Measurements from ENCODE around the gene TSC22D1. TPM values are rescaled to one million over a fixed set of nuclear protein-coding genes. Genes with fewer than 3 reads are reported as not detected.
"Not testable (repeated sequence)": the region's sequence is repeated elsewhere in the genome, so short reads cannot be mapped to it uniquely, and the experiment has no call there.

Gene TSC22D1
- total RNA-seq, 1 donor = 173 TPM

DNA sequence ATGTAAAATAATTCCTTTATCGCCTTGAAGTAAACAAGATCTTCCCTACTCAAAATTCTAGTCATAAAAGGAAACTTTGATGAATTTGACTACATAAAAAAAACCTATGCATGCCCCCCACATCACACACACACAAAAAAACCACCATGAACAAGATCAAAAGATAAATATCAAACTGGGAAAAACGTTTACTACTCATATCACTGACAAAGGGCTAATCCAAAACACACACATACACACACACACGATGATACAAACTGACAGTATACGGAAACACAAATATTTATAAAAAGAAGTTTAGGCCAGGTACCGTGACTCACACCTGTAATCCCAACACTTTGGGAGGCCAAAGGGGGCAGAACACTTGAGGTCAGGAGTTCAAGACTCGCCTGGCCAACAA is 61.9 kb downstream of the TSC22D1 start:
- Histone ChIP-seq H3K9me3 (ENCODE audit: low read depth, low read length) (no peaks in the 10 kb centered on the region), H3K4me1 (ENCODE audit: insufficient read depth, low read length) (no peaks in the 10 kb centered on the region), H3K27me3 (ENCODE audit: insufficient read depth, low read length) (no peaks in the 10 kb centered on the region), H3K27ac (ENCODE audit: low read depth, low read length) (no peak overlapping the region), H4K20me1 (ENCODE audit: insufficient read depth, low read length) (no peaks in the 10 kb centered on the region), H3K4me2 (ENCODE audit: insufficient read depth, low read length) (no peak overlapping the region), H3K79me2 (ENCODE audit: insufficient read depth, low read length) (peaks cover 9% of the 10 kb centered on the region), H3K4me3 (ENCODE audit: insufficient read depth, low read length) (no peak overlapping the region), H2AFZ (ENCODE audit: low read length) (no peak overlapping the region), H3K36me3 (ENCODE audit: insufficient read depth, low read length) (peaks cover 24% of the 10 kb centered on the region)
- TF ChIP-seq, protein P1, sequence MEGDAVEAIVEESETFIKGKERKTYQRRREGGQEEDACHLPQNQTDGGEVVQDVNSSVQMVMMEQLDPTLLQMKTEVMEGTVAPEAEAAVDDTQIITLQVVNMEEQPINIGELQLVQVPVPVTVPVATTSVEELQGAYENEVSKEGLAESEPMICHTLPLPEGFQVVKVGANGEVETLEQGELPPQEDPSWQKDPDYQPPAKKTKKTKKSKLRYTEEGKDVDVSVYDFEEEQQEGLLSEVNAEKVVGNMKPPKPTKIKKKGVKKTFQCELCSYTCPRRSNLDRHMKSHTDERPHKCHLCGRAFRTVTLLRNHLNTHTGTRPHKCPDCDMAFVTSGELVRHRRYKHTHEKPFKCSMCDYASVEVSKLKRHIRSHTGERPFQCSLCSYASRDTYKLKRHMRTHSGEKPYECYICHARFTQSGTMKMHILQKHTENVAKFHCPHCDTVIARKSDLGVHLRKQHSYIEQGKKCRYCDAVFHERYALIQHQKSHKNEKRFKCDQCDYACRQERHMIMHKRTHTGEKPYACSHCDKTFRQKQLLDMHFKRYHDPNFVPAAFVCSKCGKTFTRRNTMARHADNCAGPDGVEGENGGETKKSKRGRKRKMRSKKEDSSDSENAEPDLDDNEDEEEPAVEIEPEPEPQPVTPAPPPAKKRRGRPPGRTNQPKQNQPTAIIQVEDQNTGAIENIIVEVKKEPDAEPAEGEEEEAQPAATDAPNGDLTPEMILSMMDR (IDR thresholded peaks at IDR 0.05; ENCODE audit: extremely low read depth, low read depth, low read length) = no peak
- no peak for DNase-seq (ENCODE audit: insufficient read length, low spot score, missing footprints)

DNA sequence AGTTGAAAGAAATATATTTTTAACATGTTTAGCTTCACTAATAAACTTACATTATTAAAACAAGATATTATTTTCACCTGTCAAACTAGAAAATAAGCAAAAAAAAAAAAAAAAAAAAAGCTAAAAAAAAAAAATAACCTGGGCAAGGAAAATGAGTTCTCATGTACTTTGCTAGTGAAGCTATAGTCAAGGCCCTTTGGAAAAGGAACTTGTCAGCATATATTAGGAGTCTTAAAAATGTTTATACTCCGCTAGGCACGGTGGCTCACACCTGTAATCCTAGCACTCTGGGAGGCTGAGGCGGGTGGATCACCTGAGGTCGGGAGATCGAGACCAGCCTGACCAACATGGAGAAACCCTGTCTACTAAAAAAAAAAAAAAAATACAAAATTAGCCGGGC is 66.3 kb downstream of the TSC22D1 start:
- not testable (repeated sequence) for H3K4me2 ChIP-seq (ENCODE audit: insufficient read depth, low read length); DNase-seq (ENCODE audit: insufficient read length, low spot score, missing footprints); H2AFZ ChIP-seq (ENCODE audit: low read length)

GRCh38 chr13:44508562-44509077 is 67.5 kb downstream of the TSC22D1 start:
- DNase-seq (ENCODE audit: insufficient read length, low spot score, missing footprints) = no peak
- no peaks in the 10 kb centered on the region for H3K9me3 ChIP-seq (ENCODE audit: low read depth, low read length)
- no peaks in the 10 kb centered on the region for H3K4me1 ChIP-seq (ENCODE audit: insufficient read depth, low read length)
- H2AFZ ChIP-seq (ENCODE audit: low read length) = no peak overlapping the region
- H3K27ac ChIP-seq (ENCODE audit: low read depth, low read length) = no peak overlapping the region
- H3K36me3 ChIP-seq (ENCODE audit: insufficient read depth, low read length) = peaks cover 5% of the 10 kb centered on the region
- no peak overlapping the region for H3K4me2 ChIP-seq (ENCODE audit: insufficient read depth, low read length)
- no peak overlapping the region for H3K4me3 ChIP-seq (ENCODE audit: insufficient read depth, low read length)
- H4K20me1 ChIP-seq (ENCODE audit: insufficient read depth, low read length) = no peaks in the 10 kb centered on the region
- H3K27me3 ChIP-seq (ENCODE audit: insufficient read depth, low read length) = no peaks in the 10 kb centered on the region
- H3K79me2 ChIP-seq (ENCODE audit: insufficient read depth, low read length) = peaks cover 17% of the 10 kb centered on the region
- TF ChIP-seq, protein P1 (IDR thresholded peaks at IDR 0.05; ENCODE audit: extremely low read depth, low read depth, low read length) = no peak

More for the DNA sequence above, 66.3 kb downstream of the TSC22D1 start:
- Histone ChIP-seq H3K36me3 (ENCODE audit: insufficient read depth, low read length) (peaks cover 12% of the 10 kb centered on the region), H3K79me2 (ENCODE audit: insufficient read depth, low read length) (peaks cover 17% of the 10 kb centered on the region)
- not testable (repeated sequence) for H4K20me1 ChIP-seq (ENCODE audit: insufficient read depth, low read length); H3K27me3 ChIP-seq (ENCODE audit: insufficient read depth, low read length); H3K4me3 ChIP-seq (ENCODE audit: insufficient read depth, low read length); H3K4me1 ChIP-seq (ENCODE audit: insufficient read depth, low read length); H3K27ac ChIP-seq (ENCODE audit: low read depth, low read length); H3K9me3 ChIP-seq (ENCODE audit: low read depth, low read length)

- Histone ChIP-seq H3K27ac (ENCODE audit: low read depth, low read length) (no peak overlapping the region), H4K20me1 (ENCODE audit: insufficient read depth, low read length) (no peaks in the 10 kb centered on the region), H3K27me3 (ENCODE audit: insufficient read depth, low read length) (no peaks in the 10 kb centered on the region), H3K4me3 (ENCODE audit: insufficient read depth, low read length) (no peak overlapping the region), H3K9me3 (ENCODE audit: low read depth, low read length) (no peaks in the 10 kb centered on the region), H3K36me3 (ENCODE audit: insufficient read depth, low read length) (peaks cover 2% of the 10 kb centered on the region), H3K79me2 (ENCODE audit: insufficient read depth, low read length) (peaks cover 15% of the 10 kb centered on the region), H3K4me2 (ENCODE audit: insufficient read depth, low read length) (no peak overlapping the region), H3K4me1 (ENCODE audit: insufficient read depth, low read length) (no peaks in the 10 kb centered on the region), H2AFZ (ENCODE audit: low read length) (no peak overlapping the region)
- TF ChIP-seq, protein P1 (IDR thresholded peaks at IDR 0.05; ENCODE audit: extremely low read depth, low read depth, low read length) = no peak
- no peak for DNase-seq (ENCODE audit: insufficient read length, low spot score, missing footprints)
Observed at GRCh38 chr13:44507639-44508038, 68.5 kb downstream of the TSC22D1 start.
